ENCODE data around the gene AKAP6.
A peak's percentile ranks its signal among the peaks of the same experiment; 100 is the strongest.

DNA sequence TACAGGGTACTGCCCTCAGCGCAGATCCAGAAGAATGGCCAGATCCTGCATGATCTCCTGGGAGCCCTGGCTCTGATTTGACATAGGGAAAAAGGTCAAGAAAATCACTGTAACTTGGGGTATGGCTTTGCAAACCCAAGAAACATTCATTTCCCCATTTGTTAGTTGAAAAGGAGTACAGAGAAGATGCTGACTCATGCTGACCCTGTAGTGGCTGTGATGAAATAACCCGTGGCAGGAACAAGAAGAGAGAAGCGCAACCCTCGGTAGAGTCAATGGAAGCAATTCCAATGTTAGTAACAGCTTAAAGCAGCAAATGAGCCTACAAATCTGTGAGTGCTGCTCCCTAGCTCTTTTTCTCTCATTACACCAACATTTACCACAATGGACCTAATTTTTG lies 328.0 kb downstream of the AKAP6 start:
- TF ChIP-seq TAF1 (IDR thresholded peaks at IDR 0.05; ENCODE audit: borderline replicate concordance, low read depth, low read length) = no peak
- no peak for TF ChIP-seq POLR2AphosphoS5 (IDR thresholded peaks at IDR 0.05; ENCODE audit: low read depth, low read length)
- peak; percentile 29; the same call in 1 of the 2 replicates for TF ChIP-seq POLR2A (IDR thresholded peaks at IDR 0.05; ENCODE audit: low read depth, low read length)
